Bone marrow (tissue), 2 donors: ENCODE results near the gene GMDS.

Source experiments
- DNase-seq, 2 donors: peaks; one replicate each; lab custom pipeline; 2025; lab: John Stamatoyannopoulos, UW

GMDS gene

GRCh38 chr6:2133716-2134310 is 111.6 kb downstream of the GMDS start:
- no peak for DNase-seq

- no peak for DNase-seq
Observed at GRCh38 chr6:2132916-2133315, 112.5 kb downstream of the GMDS start.

- no peak for DNase-seq
Observed at GRCh38 chr6:2132416-2132815, 113.0 kb downstream of the GMDS start.

GRCh38 chr6:2129182-2129621 is 116.2 kb downstream of the GMDS start:
- no peak for DNase-seq

GRCh38 chr6:2127484-2127911 is 117.9 kb downstream of the GMDS start:
- DNase-seq = peak in 1 of 2 donors; percentile 66

- DNase-seq = no peak
Observed at GRCh38 chr6:2126351-2126750, 119.1 kb downstream of the GMDS start.

GRCh38 chr6:2125158-2125557 is 120.2 kb downstream of the GMDS start:
- no peak for DNase-seq

- no peak for DNase-seq
Observed at GRCh38 chr6:2124260-2124709, 121.1 kb downstream of the GMDS start.

- no peak for DNase-seq
Observed at GRCh38 chr6:2120912-2121311, 124.5 kb downstream of the GMDS start.

GRCh38 chr6:2119275-2119674 is 126.1 kb downstream of the GMDS start:
- DNase-seq = no peak

- no peak for DNase-seq
Observed at GRCh38 chr6:2118136-2118535, 127.3 kb downstream of the GMDS start.

- DNase-seq = no peak
Observed at GRCh38 chr6:2117447-2117846, 128.0 kb downstream of the GMDS start.

- no peak for DNase-seq
Observed at GRCh38 chr6:2116496-2116895, 128.9 kb downstream of the GMDS start.

GRCh38 chr6:2114100-2114499 is 131.3 kb downstream of the GMDS start:
- no peak for DNase-seq

GRCh38 chr6:2111162-2111677 is 134.2 kb downstream of the GMDS start:
- DNase-seq = peak in 1 of 2 donors; percentile 10

GRCh38 chr6:2110504-2110903 is 134.9 kb downstream of the GMDS start:
- no peak for DNase-seq

- DNase-seq = no peak
Observed at GRCh38 chr6:2109796-2110195, 135.6 kb downstream of the GMDS start.

- no peak for DNase-seq
Observed at GRCh38 chr6:2108700-2109306, 136.6 kb downstream of the GMDS start.

GRCh38 chr6:2104524-2104880 is 140.9 kb downstream of the GMDS start:
- no peak for DNase-seq

GRCh38 chr6:2103765-2104523 is 141.5 kb downstream of the GMDS start:
- peak in 1 of 2 donors; percentile 62 for DNase-seq

- no peak for DNase-seq
Observed at GRCh38 chr6:2102966-2103365, 142.4 kb downstream of the GMDS start.

GRCh38 chr6:2102316-2102883 is 143.0 kb downstream of the GMDS start:
- no peak for DNase-seq

GRCh38 chr6:2101213-2101612 is 144.2 kb downstream of the GMDS start:
- no peak for DNase-seq
